Panc1 (cell line): ENCODE measurements around the gene SUSD6. TPM values are rescaled to one million over a fixed set of nuclear protein-coding genes. Genes with fewer than 3 reads are reported as not detected.

Experiments used
- ATAC-seq: fragments of 200-7000 bp; cut with Tn5 transposase; 2 replicates; pipeline ENCODE4 v1.9.1; 2020; ENCODE audit warnings: mild to moderate bottlenecking, moderate library complexity
- BruUV-seq: library from RNA; stranded (reverse); fragments of 400-500 nt; replicated peaks from 2 replicates; lab custom pipeline; 2021; lab: Mats Ljungman, UMichigan
- CTCF ChIA-PET: fragments of 300-600 bp; sonication (Branson Sonifier 250); formaldehyde crosslinking; loops from one replicate; lab custom pipeline; 2022; ENCODE audit warnings: antibody characterized with exemption; lab: Charles Lee
- POLR2A ChIA-PET: fragments of 300-600 bp; sonication (Branson Sonifier 250); formaldehyde crosslinking; loops from one replicate; lab custom pipeline; 2022; ENCODE audit warnings: antibody characterized with exemption; lab: Charles Lee
- DNase-seq: peaks from one replicate; pipeline ENCODE4 v3.0.0-alpha.2; 2010; ENCODE audit warnings: low read depth, low spot score
- H3K27ac ChIP-seq: 2 replicates; pipeline ENCODE4 v1.5.1; 2011; ENCODE audit warnings: mild to moderate bottlenecking, low read length, inconsistent platforms
- H3K27me3 ChIP-seq: fragments of 200-500 bp; sonication (Bioruptor generic); 2 replicates; pipeline ENCODE4 v1.6.0; 2014; ENCODE audit warnings: low read length, inconsistent platforms; ENCODE audit not compliant: control insufficient read depth, insufficient read depth
- H3K36me3 ChIP-seq: fragments of 200-500 bp; sonication (Bioruptor generic); 2 replicates; pipeline ENCODE4 v1.5.1; 2014; ENCODE audit warnings: inconsistent platforms, mild to moderate bottlenecking, low read length, moderate library complexity; ENCODE audit not compliant: control insufficient read depth, insufficient read depth
- H3K4me1 ChIP-seq: 2 replicates; pipeline ENCODE4 v1.5.1; 2011; ENCODE audit warnings: inconsistent platforms, mild to moderate bottlenecking, low read length, moderate library complexity; ENCODE audit not compliant: control insufficient read depth, insufficient read depth
- H3K4me3 ChIP-seq, 2 experiments: 2 replicates each; pipeline ENCODE4 v1.5.1; 2011 to 2012; ENCODE audit warnings: low read depth in 2 of 2, low read length in 2 of 2, mild to moderate bottlenecking in 2 of 2, inconsistent platforms in 1 of 2, moderate library complexity in 1 of 2
- H3K9me3 ChIP-seq: fragments of 200-500 bp; sonication (Bioruptor generic); 2 replicates; pipeline ENCODE4 v1.5.1; 2014; ENCODE audit warnings: low read depth, mild to moderate bottlenecking, inconsistent platforms, low read length, moderate library complexity; ENCODE audit not compliant: control insufficient read depth, insufficient read depth
- CTCF ChIP-seq: fragments of 450-650 bp; IDR thresholded peaks from 2 replicates; pipeline ENCODE4 v1.5.1; 2017; ENCODE audit warnings: mild to moderate bottlenecking
- POLR2AphosphoS5 ChIP-seq: IDR thresholded peaks from 2 replicates; pipeline ENCODE4 v1.6.1; 2012; ENCODE audit warnings: mild to moderate bottlenecking, low read depth, low read length, moderate library complexity
- REST ChIP-seq, 2 experiments: IDR thresholded peaks; 2 replicates each; pipeline ENCODE4 v1.6.1; 2011 to 2012; ENCODE audit warnings: low read depth in 2 of 2, control low read depth in 1 of 2, low read length in 1 of 2, mild to moderate bottlenecking in 1 of 2, moderate library complexity in 1 of 2; ENCODE audit not compliant: insufficient read depth in 1 of 2
- SIN3A ChIP-seq: IDR thresholded peaks from 2 replicates; pipeline ENCODE4 v1.6.1; 2012; ENCODE audit warnings: low read depth, mild to moderate bottlenecking, low read length, moderate library complexity, borderline replicate concordance; ENCODE audit not compliant: insufficient read depth
- TCF7L2 ChIP-seq: IDR thresholded peaks from 2 replicates; pipeline ENCODE4 v1.6.1; 2011; ENCODE audit warnings: mild to moderate bottlenecking, low read depth, low read length, inconsistent platforms
- in situ Hi-C: cut with HindIII; loops from 2 replicates; pipeline ENCODE4 v1.10.0; 2016; ENCODE audit warnings: low sequenced_read_pairs, low pct_unique_long_range_greater_than_20kb
- intact Hi-C: fragments of 100-400 bp; cut with micrococcal nuclease; formaldehyde crosslinking; loops from one replicate; pipeline ENCODE4 v1.10.0; 2022; ENCODE audit not compliant: unreplicated experiment
- total RNA-seq: library from RNA; stranded (reverse); gene quantifications from one replicate; pipeline ENCODE4 v1.2.1, GENCODE V29; 2021; ENCODE audit not compliant: unreplicated experiment

SUSD6 gene
- total RNA-seq, 1 experiment from 2014 or later, result 10.9 TPM

- no peaks in the 10 kb centered on the region for H3K9me3 ChIP-seq
- no peaks in the 10 kb centered on the region for H3K27me3 ChIP-seq
- no TSS peak for BruUV-seq
- in situ Hi-C loops (no loop called here), intact Hi-C loops (no loop called here)
- H3K27ac ChIP-seq, result no peak overlapping the region
- DNase-seq (no peak), ATAC-seq (no peak)
- ChIA-PET CTCF (interaction anchor here (0.6 kb wide), 1 partner anchor 36 kb away, joined by 7 read pairs; no protein-coding TSS in a partner anchor), POLR2A (no interaction called here)
- TF ChIP-seq POLR2AphosphoS5 (no peak), SIN3A (no peak), TCF7L2 (no peak), CTCF (no peak), REST (IDR thresholded peaks at IDR 0.05; ENCODE audit: insufficient read depth in 1 of 2, low read depth in 2 of 2, low read length in 1 of 2) (no peak)
- H3K36me3 ChIP-seq, result no peaks in the 10 kb centered on the region
- no peaks in the 10 kb centered on the region for H3K4me1 ChIP-seq
- no peak overlapping the region for H3K4me3 ChIP-seq
These were observed 5.0 kb downstream of the SUSD6 start for GRCh38 chr14:69616408-69616773.

- TF ChIP-seq POLR2AphosphoS5 (no peak), SIN3A (no peak), REST (IDR thresholded peaks at IDR 0.05; ENCODE audit: insufficient read depth in 1 of 2, low read depth in 2 of 2, low read length in 1 of 2) (no peak), CTCF (no peak), TCF7L2 (no peak)
- in situ Hi-C loops, result no loop called here
- BruUV-seq, result no TSS peak
- no peaks in the 10 kb centered on the region for H3K4me1 ChIP-seq
- intact Hi-C loops, result no loop called here
- ChIA-PET CTCF (no interaction called here), POLR2A (no interaction called here)
- DNase-seq (no peak), ATAC-seq (no peak)
- no peaks in the 10 kb centered on the region for H3K36me3 ChIP-seq
- H3K27ac ChIP-seq, result no peak overlapping the region
- no peaks in the 10 kb centered on the region for H3K9me3 ChIP-seq
- no peaks in the 10 kb centered on the region for H3K27me3 ChIP-seq
- H3K4me3 ChIP-seq, result no peak overlapping the region
These were observed 6.4 kb downstream of the SUSD6 start for GRCh38 chr14:69617796-69618195.
